ENCODE results near the gene GTF3A.
"Not testable (repeated sequence)": the region's sequence is repeated elsewhere in the genome, so short reads cannot be mapped to it uniquely, and the experiment has no call there.

The GTF3A gene

DNA sequence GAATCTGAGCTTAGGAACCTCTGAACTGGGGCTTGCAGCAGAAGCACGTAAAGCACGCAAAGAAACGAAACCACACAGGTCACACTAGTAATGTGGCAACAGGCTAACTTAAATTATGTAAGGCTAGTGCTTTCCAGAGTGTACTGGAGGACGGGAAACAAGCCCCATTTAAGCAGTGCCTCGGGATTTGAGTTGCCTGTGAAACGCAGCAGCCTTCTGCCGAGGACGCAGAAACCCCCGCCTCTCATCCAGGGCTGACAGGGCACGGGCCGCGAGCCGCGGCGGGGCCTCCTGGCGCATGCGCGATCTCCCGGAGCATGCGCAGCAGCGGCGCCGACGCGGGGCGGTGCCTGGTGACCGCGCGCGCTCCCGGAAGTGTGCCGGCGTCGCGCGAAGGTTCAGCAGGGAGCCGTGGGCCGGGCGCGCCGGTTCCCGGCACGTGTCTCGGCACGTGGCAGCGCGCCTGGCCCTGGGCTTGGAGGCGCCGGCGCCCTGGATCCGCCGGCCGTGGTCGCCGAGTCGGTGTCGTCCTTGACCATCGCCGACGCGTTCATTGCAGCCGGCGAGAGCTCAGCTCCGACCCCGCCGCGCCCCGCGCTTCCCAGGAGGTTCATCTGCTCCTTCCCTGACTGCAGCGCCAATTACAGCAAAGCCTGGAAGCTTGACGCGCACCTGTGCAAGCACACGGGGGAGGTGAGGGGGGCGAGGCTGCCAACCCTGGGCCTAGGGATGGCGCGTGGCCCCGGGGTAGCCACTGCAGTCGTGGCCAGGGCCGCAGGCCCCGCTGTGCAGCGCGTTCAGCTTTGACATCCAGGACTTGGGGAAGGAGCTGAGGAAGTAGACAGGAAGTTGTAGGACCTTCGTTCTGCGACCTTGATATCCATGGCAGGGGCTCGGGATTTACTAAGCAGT is at the start of gene GTF3A:
TSS of gene GTF3A (plus strand) at position 374 of the 912 bp plus-strand sequence.
- H3K4me3 ChIP-seq: peak within 1 kb of the TSS; percentile 55 to 81 (median 72)

DNA sequence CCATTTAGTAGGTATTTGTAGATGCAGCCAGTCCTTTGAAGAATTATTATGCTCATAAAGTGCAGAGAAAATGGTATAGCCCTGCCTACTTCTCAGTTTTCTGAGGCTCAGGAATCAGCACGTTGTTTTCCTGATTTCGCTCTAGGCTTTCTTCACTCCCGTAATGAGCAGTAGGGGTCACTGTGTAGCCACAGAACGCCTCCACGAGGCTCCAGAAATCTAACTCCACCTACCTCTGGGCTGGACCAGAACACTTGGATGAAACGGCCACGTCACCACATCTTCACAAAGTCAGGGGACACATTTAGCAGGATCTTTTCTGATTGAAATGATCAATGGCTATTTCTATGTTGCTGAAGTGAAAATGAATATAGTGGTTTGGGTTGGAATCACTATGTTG is 49.8 kb upstream of the GTF3A start:
- Histone ChIP-seq H3K27ac (no peak overlapping the region), H3K4me3 (no peak overlapping the region)

More for the DNA sequence above, at the start of gene GTF3A:
- H3K27ac ChIP-seq: peak within 1 kb of the TSS; percentile 55 to 98 (median 94)

DNA sequence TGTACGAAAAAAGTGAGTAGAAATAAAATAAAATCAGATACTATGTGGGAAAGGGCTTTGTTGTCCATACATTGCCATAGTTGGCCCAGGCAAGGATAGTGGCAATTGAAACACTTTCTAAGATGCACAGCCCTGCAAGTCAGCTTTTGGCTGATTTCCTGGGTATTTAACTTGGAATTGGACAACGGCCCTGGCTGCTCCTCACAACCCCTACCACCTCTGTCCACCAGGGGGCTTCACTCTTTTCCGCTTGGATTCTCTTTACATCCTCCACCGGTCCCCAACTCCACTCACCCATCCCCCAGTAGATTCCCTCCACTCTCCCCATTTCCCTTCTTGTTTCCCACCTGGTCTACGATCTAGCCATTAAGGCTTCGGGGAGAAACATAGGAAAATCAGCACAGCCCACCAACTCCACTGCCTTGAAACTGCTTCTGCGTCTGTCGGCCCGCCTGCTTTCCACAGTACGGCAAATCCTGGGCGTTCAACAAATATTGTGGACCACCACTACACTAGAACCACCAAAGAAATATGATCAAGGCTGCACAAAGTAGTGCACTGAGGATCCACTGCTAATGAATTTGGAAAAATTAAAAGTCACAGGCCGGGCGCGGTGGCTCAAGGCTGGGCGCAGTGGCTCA is 48.6 kb upstream of the GTF3A start:
- Histone ChIP-seq H3K4me3 (no peak overlapping the region), H3K27ac (no peak overlapping the region)

DNA sequence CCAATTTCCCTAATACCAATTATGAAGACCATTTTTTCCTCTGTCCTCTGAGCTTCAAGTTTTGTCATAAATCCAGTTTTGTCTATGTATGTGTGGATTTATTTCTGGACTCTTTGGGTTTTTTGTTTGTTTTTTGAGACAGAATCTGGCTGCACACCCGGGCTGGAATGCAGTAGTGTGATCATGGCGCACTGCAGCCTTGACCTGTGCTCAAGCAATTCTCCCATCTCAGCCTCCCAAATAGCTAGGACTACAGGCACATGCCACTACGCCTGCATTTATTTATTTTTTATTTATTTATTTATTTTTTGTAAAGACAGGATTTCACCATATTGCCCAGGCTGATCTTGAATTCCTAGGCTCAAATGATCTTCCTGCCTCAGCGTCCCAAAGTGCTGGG is 45.3 kb upstream of the GTF3A start:
- no peak overlapping the region for H3K4me3 ChIP-seq
- H3K27ac ChIP-seq: no peak overlapping the region

DNA sequence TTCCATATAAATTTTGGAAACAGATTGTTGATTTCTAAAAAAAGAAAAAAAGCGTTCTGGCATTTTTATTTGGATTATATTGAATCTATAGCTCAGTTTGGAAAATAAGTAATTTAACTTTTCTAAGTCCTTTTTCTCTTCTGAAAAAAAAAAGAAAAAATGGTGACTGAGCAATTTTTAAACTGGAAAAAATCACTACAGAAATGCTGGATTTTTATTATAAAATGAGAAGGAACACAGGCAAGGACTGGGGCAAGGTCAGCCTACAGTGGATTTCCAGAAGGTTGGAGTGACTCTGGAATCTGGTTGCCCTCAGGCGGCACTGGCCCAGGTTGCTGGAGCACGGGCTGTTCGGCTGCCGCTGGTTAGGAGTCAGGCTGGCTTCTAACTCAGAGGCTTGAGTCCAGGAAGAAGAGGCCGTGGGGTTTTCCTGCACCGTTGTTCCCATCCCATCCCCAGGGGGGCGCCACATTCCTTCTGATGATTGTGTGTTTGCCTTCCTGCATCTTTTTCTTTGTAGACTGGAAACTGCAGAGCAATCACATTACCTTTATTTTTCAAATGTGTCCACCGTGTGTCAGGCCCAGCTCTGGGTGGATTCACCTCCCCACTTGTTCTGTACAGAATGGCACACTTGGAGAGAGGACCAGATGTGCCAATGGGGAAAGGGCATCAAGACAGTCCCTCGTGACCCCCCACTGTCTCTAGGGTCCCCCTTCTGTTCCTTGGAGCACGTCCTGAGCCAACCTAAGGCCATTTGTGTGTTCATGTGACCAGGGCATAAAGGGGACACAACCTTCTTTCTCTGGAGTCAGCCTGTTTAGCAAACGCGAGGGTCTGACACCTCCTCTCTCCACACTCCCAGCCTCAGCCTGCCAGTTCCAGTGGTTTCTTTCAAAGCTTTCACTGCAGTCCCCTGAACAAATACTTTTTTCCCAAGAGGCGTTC is 44.5 kb upstream of the GTF3A start:
- Histone ChIP-seq H3K27ac (no peak overlapping the region), H3K4me3 (no peak overlapping the region)

DNA sequence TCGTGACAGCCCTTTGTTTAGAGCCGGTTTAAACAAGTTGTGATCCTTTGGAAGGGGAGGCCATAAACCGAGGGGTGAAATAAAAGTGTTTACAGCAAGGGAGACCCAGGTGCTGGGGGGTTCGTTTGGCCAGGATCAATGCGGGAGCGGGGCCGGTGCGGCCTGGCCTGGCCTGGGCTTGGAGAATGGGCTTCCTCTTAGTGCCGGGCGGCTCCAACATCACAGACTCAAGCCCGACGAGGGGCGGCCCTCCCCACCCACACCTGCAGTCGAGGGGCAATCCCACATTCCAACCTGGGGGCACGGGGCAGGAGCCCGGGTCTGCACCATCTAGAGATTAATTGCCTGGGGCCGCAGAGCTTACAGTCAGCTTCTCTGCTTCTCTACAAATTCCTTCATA is 42.8 kb upstream of the GTF3A start:
- H3K4me3 ChIP-seq: no peak overlapping the region
- H3K27ac ChIP-seq: no peak overlapping the region

DNA sequence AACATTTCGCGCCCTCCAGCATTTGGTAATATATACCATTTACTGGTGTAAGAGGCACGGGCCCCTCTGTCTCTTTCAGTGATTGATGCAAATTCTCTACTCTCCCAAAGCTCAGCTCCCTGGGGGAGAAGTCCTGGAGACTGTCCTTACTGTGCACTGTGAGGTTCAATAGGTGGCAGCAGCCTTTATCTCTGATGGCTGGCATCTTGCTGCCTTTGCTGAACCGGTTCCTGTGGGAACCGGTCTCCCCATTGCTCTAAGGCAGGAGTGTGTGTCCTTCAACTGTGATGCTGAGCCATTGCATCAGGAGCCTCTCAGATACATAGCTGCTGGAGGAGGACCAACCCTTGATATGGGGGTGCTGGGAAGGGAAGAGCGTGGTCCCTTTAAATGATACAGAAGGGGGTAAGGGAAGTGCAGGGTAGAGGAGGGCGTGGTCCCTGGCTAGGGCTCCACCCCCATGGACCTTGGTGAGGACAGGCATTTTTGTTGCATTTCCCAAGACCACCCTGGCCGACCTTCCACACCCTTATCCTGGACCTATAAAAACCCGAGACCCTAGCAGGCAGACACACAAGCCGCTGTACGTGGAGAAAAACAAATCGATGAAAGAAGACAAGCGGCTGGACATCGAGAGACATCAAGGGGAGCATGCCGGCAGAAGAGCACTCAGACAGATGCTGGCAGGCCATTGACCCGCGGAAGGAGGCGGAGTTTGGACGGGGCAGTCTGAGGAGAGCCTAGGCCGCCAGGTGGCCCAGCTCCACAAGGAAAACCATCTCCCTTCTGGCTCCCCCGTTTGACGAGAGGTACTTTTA is 41.1 kb upstream of the GTF3A start:
- H3K27ac ChIP-seq: no peak overlapping the region

DNA sequence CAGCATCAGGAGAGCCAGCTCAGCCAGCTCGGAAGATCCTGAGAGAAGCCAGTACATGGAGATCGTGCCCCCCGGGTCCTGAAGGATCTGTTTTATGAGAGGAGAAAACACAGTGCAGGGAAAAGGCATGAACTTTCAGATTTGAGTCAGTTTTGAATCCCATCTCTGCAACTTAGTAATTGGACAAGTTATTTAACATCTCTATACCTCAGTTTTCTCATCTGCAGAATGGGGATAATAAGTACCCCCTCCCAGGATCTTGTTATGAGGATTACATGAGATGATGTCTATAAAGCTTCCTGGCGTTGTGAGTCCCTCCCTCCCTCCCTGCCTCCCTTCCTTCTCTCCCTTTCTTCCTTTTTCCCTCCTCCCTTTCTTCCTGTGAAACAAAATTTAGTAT is 40.1 kb upstream of the GTF3A start:
- Histone ChIP-seq H3K27ac (no peak overlapping the region), H3K4me3 (no peak overlapping the region)

More for the DNA sequence above, 41.1 kb upstream of the GTF3A start:
- H3K4me3 ChIP-seq: no peak overlapping the region

DNA sequence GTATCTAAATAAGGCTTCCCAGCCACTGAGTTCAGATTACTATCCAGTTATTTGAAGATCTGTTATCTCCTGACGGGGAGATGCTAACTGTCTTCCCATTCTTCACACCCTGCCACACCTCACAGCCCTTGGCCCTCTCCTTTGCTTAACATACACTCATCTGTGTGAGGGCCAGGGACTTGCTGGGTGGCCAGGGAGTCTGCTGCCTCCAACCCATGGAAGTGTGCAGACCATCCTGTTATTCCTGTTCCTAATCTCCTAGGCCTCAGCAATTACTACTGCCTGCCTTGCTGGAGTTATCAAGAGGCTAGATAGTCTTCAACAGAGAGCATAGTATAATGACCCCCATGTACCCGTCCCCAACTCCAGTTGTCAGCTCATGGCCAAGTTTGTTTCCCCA is 36.2 kb upstream of the GTF3A start:
- H3K4me3 ChIP-seq: no peak overlapping the region
- H3K27ac ChIP-seq: no peak overlapping the region

DNA sequence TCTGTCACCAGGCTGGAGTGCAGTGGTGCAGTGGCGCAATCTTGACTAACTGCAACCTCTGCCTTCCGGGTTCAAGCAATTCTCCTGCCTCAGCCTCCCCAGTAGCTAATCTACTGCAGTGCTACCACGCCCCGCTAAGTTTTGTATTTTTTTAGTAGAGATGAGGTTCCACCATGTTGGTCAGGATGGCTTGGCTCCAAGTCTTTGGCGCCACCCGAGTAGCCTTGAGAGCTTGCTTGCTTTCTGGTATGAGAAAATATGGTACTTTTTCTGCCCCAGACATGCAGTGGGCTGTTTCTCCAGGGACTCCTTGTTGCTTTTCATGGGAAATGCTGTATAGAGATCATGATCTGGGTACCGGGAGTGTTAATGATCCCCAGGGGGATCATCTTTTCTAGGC is 34.5 kb upstream of the GTF3A start:
- Histone ChIP-seq H3K27ac (no peak overlapping the region), H3K4me3 (no peak overlapping the region)

DNA sequence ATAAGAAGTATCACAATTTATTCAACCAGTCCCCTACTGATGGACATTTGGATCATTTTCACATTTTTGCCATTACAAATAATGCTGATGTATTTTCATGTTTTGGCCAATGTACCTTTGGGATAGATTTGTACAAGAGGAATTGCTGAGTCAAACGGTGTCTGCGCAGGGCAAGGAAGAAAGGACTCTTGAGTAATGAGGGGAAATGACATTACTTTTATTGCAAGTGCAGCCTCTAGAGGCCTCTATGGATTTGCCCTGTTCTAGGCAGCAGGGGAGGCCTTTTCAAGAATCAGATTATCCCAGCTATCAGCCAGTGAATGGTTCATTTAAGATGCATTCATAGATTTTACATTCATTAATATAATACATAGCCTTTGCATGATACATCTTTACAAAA is 32.9 kb upstream of the GTF3A start:
- H3K4me3 ChIP-seq: no peak overlapping the region
- no peak overlapping the region for H3K27ac ChIP-seq

DNA sequence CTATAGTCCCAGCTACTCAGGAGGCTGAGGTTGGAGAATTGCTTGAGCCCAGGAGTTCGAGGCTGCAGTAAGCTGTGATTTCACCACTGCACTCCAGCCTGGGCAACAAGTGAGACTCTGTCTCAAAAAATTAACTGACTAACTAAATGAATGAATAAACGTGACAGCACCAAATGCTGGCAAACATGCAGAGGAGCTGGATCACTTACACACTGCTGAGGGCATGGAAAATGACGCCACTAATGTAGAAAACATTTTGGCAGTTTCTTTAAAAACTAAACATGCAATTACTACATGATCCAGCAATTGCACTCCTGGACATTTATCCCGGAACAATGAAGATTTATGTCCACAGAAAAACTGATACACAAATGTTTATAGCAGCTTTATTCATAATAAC is 31.3 kb upstream of the GTF3A start:
- Histone ChIP-seq H3K27ac (no peak overlapping the region), H3K4me3 (no peak overlapping the region)

DNA sequence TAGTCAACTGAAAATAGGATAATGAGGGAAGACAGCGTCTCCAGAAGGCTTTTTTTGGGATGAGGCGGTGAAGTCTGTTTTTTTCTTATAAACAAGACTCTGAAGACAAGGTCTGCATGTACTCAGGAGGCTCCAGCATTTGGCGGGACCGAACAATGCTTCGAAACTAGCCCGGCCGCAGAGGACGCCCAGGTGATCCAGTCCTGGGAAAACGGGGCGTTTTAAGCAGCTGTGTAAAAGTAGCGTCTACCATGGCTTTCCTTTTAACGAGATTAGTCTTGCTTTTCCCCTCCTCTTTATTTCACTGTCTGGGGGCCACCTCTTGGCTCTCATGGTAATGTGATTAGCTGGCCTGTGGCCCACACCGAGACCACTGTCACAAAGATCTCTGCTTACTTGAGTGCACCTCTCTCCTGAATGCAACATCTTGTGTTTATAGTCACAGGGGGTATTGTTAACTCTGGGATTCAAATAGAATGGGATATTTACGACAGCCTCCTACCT is 29.4 kb upstream of the GTF3A start:
- Histone ChIP-seq H3K27ac (no peak overlapping the region), H3K4me3 (no peak overlapping the region)

DNA sequence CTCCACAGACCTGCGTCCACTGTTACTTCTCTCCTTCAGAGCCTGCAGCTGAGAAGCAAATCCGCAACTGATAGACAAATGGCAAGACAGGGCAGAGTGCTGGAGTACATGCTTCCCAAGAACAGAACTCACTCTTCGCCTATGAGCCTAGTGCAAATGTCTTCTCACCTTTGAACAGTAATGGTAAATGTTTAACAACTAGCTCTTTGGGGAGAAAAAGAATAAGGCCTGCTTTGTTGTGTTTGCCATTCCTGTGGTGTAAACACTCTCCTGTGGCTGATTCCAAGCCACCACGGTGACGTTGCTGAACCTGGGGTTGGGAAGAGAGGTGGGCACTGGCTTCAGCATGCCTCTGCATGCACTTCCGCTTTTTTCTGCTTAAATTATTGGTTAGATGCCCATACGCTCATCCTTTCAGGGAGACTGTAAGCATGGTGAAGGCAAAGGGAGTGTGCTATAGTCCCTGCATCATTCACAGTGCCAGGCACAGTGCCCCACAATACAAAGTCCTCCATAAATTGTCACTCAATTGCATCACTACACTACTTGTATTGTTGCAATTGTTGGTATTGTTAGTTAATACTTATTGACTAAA is 28.1 kb upstream of the GTF3A start:
- no peak overlapping the region for H3K27ac ChIP-seq

DNA sequence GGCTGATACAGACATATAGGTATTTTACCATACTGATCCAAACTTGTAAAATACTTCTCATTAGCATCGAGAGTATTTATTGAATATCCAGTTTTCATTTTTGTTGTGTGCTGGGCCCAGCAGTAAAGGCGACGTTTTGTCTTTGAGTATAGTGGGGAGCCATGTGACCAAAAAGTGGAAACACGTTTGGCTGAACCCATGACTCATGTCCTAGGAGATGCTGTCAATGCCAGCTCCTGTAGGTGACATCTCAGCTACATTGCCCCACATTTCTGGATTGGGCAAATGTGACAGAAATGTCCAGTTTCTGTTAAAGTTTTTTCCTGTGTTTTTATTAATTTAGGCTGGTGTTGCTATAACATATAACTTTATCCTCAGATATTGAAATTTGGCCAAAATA is 26.1 kb upstream of the GTF3A start:
- Histone ChIP-seq H3K4me3 (no peak overlapping the region), H3K27ac (no peak overlapping the region)

More for the DNA sequence above, 28.1 kb upstream of the GTF3A start:
- no peak overlapping the region for H3K4me3 ChIP-seq

DNA sequence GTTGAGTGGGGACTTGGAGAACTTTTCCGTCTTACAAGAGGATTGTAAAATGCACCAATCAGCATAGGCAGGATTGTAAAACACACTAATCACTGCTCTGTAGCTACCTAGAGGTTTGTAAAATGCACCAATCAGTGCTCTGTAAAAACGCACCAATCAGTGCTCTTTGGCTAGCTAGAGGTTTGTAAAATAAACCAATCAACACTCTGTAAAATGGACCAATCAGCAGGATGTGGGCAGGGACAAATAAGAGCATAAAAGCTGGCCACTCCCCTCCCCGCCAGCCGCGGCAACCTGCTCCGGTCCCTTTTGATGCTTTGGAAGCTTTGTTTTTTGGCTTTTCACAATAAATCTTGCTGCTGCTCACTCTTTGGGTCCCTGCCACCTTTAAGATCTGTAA is 24.0 kb upstream of the GTF3A start:
- H3K4me3 ChIP-seq, H3K27ac ChIP-seq: not testable (repeated sequence)

DNA sequence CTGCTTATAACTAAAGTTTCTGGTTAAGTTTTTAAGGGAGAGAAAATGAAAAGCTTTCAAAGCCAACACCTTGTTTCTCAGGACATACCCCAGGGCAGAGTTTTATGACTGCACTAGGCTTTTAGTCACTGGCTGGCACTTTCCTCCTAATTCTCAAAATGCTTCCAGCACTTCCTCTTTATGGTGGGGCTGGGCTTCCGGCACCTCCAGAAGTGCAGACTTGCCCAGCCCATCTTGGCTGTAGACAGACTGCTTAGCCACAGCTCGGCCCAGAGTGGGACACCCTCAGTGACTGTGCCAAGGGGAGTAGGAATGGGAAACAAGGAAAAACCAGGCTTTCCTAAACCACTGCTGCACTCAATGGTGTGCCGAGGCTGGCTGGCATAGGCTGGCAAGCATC is 23.2 kb upstream of the GTF3A start:
- Histone ChIP-seq H3K4me3 (no peak overlapping the region), H3K27ac (peak overlapping the region in 2 of 21 experiments; percentile 38 to 45)

DNA sequence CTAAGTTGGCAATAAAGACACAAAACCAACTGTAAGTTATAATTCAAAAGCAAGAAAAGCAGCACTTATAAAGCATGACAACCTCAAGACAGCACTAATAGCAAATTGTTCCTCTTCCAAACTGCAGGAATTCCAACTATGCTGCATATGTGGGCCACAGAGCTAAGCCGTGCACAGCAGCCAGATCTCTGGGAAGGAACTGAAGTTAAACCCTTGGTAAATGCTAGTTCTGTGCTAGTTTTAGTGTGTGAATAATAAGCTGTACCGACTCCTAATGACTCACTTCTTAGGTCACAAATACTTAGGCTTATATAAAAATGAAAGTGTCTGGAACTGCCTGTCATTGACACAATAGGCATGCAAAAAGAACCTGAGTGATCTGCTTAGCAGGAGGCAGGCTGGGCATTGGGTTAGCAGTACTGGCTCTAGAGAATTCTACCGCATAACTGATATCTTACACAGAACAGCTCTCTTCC is 21.2 kb upstream of the GTF3A start:
- H3K4me3 ChIP-seq: no peak overlapping the region

More for the DNA sequence above, 21.2 kb upstream of the GTF3A start:
- peak overlapping the region in 5 of 21 experiments; percentile 20 to 69 (median 35) for H3K27ac ChIP-seq

Measured in skin epidermis (tissue), 12 donors.